ENCODE measurements around the gene RBM39.

Gene RBM39

DNA sequence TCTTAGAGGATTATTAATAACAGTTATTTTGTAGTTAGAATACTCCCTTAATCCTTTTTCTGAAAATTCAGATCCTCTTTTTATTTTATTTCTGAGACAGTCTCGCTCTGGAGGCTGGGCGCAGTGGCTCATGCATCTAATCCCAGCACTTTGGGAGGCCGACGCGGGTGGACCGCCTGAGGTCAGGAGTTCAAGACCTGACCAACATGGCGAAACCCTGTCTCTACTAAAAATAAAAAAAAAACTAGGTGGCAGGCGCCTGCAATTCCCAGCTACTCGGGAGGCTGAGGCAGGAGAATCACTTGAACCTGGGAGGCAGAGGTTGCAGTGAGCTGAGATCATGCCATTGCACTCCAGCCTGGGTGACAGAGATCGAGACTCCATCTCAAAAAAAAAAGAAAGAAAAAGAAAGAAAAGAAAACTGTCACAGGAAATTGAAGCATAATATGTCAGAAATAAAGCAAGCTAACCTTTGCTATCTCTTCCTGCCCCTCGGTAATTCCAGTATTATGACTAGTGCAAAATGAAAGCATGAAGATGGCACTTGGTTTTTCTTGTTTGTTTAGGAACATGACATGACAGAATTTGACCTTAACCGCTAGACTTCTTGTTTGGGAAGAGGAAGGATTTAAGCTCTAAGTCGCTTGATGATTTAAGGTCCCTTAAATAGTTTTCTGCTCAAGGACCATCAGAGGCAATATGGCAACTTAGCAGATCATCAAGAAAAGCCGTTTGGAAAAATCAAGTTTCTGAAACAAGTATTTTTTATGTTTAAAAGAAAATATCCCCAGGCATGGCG, 1.8 kb upstream of the RBM39 start:
- Histone ChIP-seq H2AFZ (ENCODE audit: low read length) (peak overlapping the region; percentile 60), H3K9me3 (replicated peaks; ENCODE audit: insufficient read depth, low read length) (no peaks in the 10 kb centered on the region), H3K27ac (ENCODE audit: low read length) (peak overlapping the region; percentile 92), H3K4me2 (ENCODE audit: low read depth, low read length) (peak overlapping the region; percentile 78), H3K79me2 (ENCODE audit: low read length) (peaks cover 39% of the 10 kb centered on the region), H3K36me3 (replicated peaks; ENCODE audit: insufficient read depth, low read length) (peaks cover 12% of the 10 kb centered on the region), H3F3A (ENCODE audit: insufficient read depth, low read length) (peaks cover 25% of the 10 kb centered on the region), H3K4me1 (ENCODE audit: low read length) (peaks cover 5% of the 10 kb centered on the region; the same call in 1 of the 2 replicates), H3K9ac (ENCODE audit: low read length) (peak overlapping the region; percentile 96), H3K9me2 (replicated peaks; ENCODE audit: insufficient read depth, low read length) (no peaks in the 10 kb centered on the region), H4K20me1 (ENCODE audit: insufficient read depth, low read length) (peaks cover 22% of the 10 kb centered on the region), H3K4me3 (ENCODE audit: low read length) (peak overlapping the region; percentile 79), H3K27me3 (replicated peaks; ENCODE audit: insufficient read depth, low read length) (no peaks in the 10 kb centered on the region)
- no peak for TF ChIP-seq EZH2 (optimal IDR thresholded peaks at IDR 0.05; ENCODE audit: low read depth, low read length)
- no peak for TF ChIP-seq CTCF (IDR thresholded peaks at IDR 0.05; ENCODE audit: low read length)
- TF ChIP-seq EZH2phosphoT487 (IDR thresholded peaks at IDR 0.05; ENCODE audit: low read length): no peak
- DNase-seq: peak; percentile 54

DNA sequence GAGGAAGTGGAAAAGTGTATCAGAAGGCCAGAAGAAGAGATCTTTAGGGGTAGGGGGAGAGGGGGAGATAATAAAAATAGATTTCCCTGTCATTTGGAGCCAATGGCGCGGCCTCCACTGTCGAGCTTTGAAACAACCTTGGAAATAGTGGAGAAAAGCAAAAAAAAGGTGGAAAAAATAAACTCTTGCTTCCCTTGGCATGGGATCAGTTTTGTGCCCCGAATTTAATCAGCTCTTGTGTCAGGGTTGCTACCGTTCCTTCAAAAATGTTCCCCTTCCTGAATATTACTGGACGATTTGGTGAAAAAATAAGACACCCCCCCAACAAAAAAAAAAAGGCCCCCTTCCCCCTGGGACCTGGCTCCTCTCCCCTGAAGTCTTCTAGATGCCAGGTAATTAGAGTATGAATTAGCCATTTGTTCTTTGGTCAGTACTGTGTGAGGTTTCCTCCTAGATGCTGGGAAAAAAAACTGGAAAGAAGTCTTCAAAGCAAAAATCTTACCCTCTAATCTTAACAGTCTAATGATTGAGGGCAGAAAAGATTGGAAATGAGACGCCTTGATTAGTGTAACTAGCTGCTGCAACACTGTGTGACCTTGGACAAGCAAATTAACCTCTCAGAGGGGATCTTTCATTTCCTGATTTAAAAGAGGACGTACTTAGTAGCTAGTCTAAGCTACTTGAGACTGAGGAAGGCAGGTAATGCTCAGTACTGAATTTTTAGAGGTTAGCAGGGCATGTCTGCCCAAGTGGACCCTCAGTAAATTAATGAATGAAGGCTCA, 872 bp upstream of the RBM39 start:
- Histone ChIP-seq H3K9ac (ENCODE audit: low read length) (peak overlapping the region; percentile 96), H3F3A (ENCODE audit: insufficient read depth, low read length) (peaks cover 25% of the 10 kb centered on the region), H3K4me3 (ENCODE audit: low read length) (peak overlapping the region; percentile 79), H4K20me1 (ENCODE audit: insufficient read depth, low read length) (peaks cover 32% of the 10 kb centered on the region), H3K4me2 (ENCODE audit: low read depth, low read length) (peak overlapping the region; percentile 78), H3K79me2 (ENCODE audit: low read length) (peaks cover 48% of the 10 kb centered on the region), H3K36me3 (replicated peaks; ENCODE audit: insufficient read depth, low read length) (peaks cover 21% of the 10 kb centered on the region), H3K27me3 (replicated peaks; ENCODE audit: insufficient read depth, low read length) (no peaks in the 10 kb centered on the region), H3K9me3 (replicated peaks; ENCODE audit: insufficient read depth, low read length) (no peaks in the 10 kb centered on the region), H3K4me1 (ENCODE audit: low read length) (peaks cover 14% of the 10 kb centered on the region), H2AFZ (ENCODE audit: low read length) (peak overlapping the region; percentile 60; the same call in 1 of the 2 replicates), H3K27ac (ENCODE audit: low read length) (peak overlapping the region; percentile 92), H3K9me2 (replicated peaks; ENCODE audit: insufficient read depth, low read length) (no peaks in the 10 kb centered on the region)
- TF ChIP-seq EZH2 (optimal IDR thresholded peaks at IDR 0.05; ENCODE audit: low read depth, low read length) (no peak), EZH2phosphoT487 (IDR thresholded peaks at IDR 0.05; ENCODE audit: low read length) (no peak), CTCF (IDR thresholded peaks at IDR 0.05; ENCODE audit: low read length) (no peak)
- DNase-seq: peak; percentile 78

GRCh38 chr20:35739294-35740163, 2.5 kb downstream of the RBM39 start:
- peaks cover 83% of the 10 kb centered on the region for H3K79me2 ChIP-seq (ENCODE audit: low read length)
- no peaks in the 10 kb centered on the region for H3K9me2 ChIP-seq (replicated peaks; ENCODE audit: insufficient read depth, low read length)
- H3K27ac ChIP-seq (ENCODE audit: low read length): no peak overlapping the region
- H3K4me2 ChIP-seq (ENCODE audit: low read depth, low read length): peak overlapping the region; percentile 80
- no peaks in the 10 kb centered on the region for H3K9me3 ChIP-seq (replicated peaks; ENCODE audit: insufficient read depth, low read length)
- peak overlapping the region; percentile 93 for H3K4me3 ChIP-seq (ENCODE audit: low read length)
- peaks cover 25% of the 10 kb centered on the region for H3K36me3 ChIP-seq (replicated peaks; ENCODE audit: insufficient read depth, low read length)
- H2AFZ ChIP-seq (ENCODE audit: low read length): no peak overlapping the region
- peaks cover 16% of the 10 kb centered on the region for H3K4me1 ChIP-seq (ENCODE audit: low read length)
- H3K9ac ChIP-seq (ENCODE audit: low read length): peak overlapping the region; percentile 100; the same call in 1 of the 2 replicates
- H4K20me1 ChIP-seq (ENCODE audit: insufficient read depth, low read length): peaks cover 54% of the 10 kb centered on the region
- DNase-seq: peak; percentile 26
- H3F3A ChIP-seq (ENCODE audit: insufficient read depth, low read length): peaks cover 31% of the 10 kb centered on the region
- H3K27me3 ChIP-seq (replicated peaks; ENCODE audit: insufficient read depth, low read length): no peaks in the 10 kb centered on the region
- TF ChIP-seq EZH2 (optimal IDR thresholded peaks at IDR 0.05; ENCODE audit: low read depth, low read length): no peak
- TF ChIP-seq CTCF (IDR thresholded peaks at IDR 0.05; ENCODE audit: low read length): peak; percentile 38
